ENCODE measurements around the gene FOXS1. TPM values are rescaled to one million over a fixed set of nuclear protein-coding genes. Genes with fewer than 3 reads are reported as not detected.
A peak's percentile ranks its signal among the peaks of the same experiment; 100 is the strongest.
"Not testable (repeated sequence)": the region's sequence is repeated elsewhere in the genome, so short reads cannot be mapped to it uniquely, and the experiment has no call there.

Gene FOXS1
- total RNA-seq, 1 donor from 2014 or later = not detected

- H3K4me1 Mint-ChIP-seq = peaks cover 14% of the 10 kb centered on the region
- no peak overlapping the region for H3K27ac Mint-ChIP-seq (ENCODE audit: unreplicated experiment)
- H3K9me3 Mint-ChIP-seq = no peaks in the 10 kb centered on the region
- no peaks in the 10 kb centered on the region for H3K36me3 Mint-ChIP-seq (ENCODE audit: low read depth)
- no peak for TF ChIP-seq CTCF (conservative IDR thresholded peaks at IDR 0.05)
- DNase-seq (ENCODE audit: low read depth, low spot score) = no peak
- H3K27me3 Mint-ChIP-seq (ENCODE audit: low read depth) = no peaks in the 10 kb centered on the region
- no peak overlapping the region for H3K4me3 Mint-ChIP-seq
These were observed 29.2 kb downstream of the FOXS1 start for GRCh38 chr20:31816221-31816620.

GRCh38 chr20:31815408-31816188 is 29.8 kb downstream of the FOXS1 start:
- no peaks in the 10 kb centered on the region for H3K27me3 Mint-ChIP-seq (ENCODE audit: low read depth)
- H3K4me1 Mint-ChIP-seq = peaks cover 14% of the 10 kb centered on the region
- no peak overlapping the region for H3K27ac Mint-ChIP-seq (ENCODE audit: unreplicated experiment)

GRCh38 chr20:31814142-31814541 is 31.3 kb downstream of the FOXS1 start:
- not testable (repeated sequence) for H3K4me3 Mint-ChIP-seq; H3K27me3 Mint-ChIP-seq (ENCODE audit: low read depth); H3K27ac Mint-ChIP-seq (ENCODE audit: unreplicated experiment); H3K36me3 Mint-ChIP-seq (ENCODE audit: low read depth); H3K9me3 Mint-ChIP-seq; DNase-seq (ENCODE audit: low read depth, low spot score)
- peaks cover 20% of the 10 kb centered on the region for H3K4me1 Mint-ChIP-seq

More at GRCh38 chr20:31815408-31816188, 29.8 kb downstream of the FOXS1 start:
- no peak for DNase-seq (ENCODE audit: low read depth, low spot score)
- Mint-ChIP-seq H3K4me3 (no peak overlapping the region), H3K9me3 (no peaks in the 10 kb centered on the region), H3K36me3 (ENCODE audit: low read depth) (no peaks in the 10 kb centered on the region)
- no peak for TF ChIP-seq CTCF (conservative IDR thresholded peaks at IDR 0.05)

GRCh38 chr20:31813611-31814010 is 31.8 kb downstream of the FOXS1 start:
- TF ChIP-seq CTCF (conservative IDR thresholded peaks at IDR 0.05) = no peak
- Mint-ChIP-seq H3K4me3 (no peak overlapping the region), H3K36me3 (ENCODE audit: low read depth) (peaks cover 2% of the 10 kb centered on the region), H3K27ac (ENCODE audit: unreplicated experiment) (no peak overlapping the region), H3K4me1 (peaks cover 23% of the 10 kb centered on the region), H3K27me3 (ENCODE audit: low read depth) (no peaks in the 10 kb centered on the region), H3K9me3 (no peaks in the 10 kb centered on the region)
- no peak for DNase-seq (ENCODE audit: low read depth, low spot score)

GRCh38 chr20:31811796-31812728 is 33.3 kb downstream of the FOXS1 start:
- peak overlapping the region; percentile 45 for H3K27ac Mint-ChIP-seq (ENCODE audit: unreplicated experiment)
- H3K4me1 Mint-ChIP-seq = peaks cover 28% of the 10 kb centered on the region
- no peaks in the 10 kb centered on the region for H3K27me3 Mint-ChIP-seq (ENCODE audit: low read depth)
- H3K4me3 Mint-ChIP-seq = no peak overlapping the region
- no peak for DNase-seq (ENCODE audit: low read depth, low spot score)
- H3K36me3 Mint-ChIP-seq (ENCODE audit: low read depth) = peaks cover 2% of the 10 kb centered on the region
- no peaks in the 10 kb centered on the region for H3K9me3 Mint-ChIP-seq
- no peak for TF ChIP-seq CTCF (conservative IDR thresholded peaks at IDR 0.05)
